Astrocyte (in vitro differentiated cells and primary cell): ENCODE data around the gene AGBL4. TPM values are rescaled to one million over a fixed set of nuclear protein-coding genes. Genes with fewer than 3 reads are reported as not detected.

Experiments used
- DNase-seq: peaks from one replicate; pipeline ENCODE4 v3.0.0-alpha.2; 2010; ENCODE audit warnings: low read depth
- FAIRE-seq: peaks from 2 replicates; lab custom pipeline; 2011; peaks lifted over from hg19 to GRCh38; lab: Jason Lieb, UNC
- H2AFZ ChIP-seq: 2 replicates; pipeline ENCODE4 v1.6.0; 2012; ENCODE audit warnings: low read depth, low read length, inconsistent platforms
- H3K27ac ChIP-seq: 2 replicates; pipeline ENCODE4 v1.5.1; 2011; ENCODE audit warnings: low read depth, low read length, inconsistent platforms
- H3K27me3 ChIP-seq: 2 replicates; pipeline ENCODE4 v1.6.0; 2011; ENCODE audit warnings: low read length, inconsistent platforms; ENCODE audit not compliant: insufficient read depth
- H3K36me3 ChIP-seq: 2 replicates; pipeline ENCODE4 v1.5.1; 2011; ENCODE audit warnings: low read length, inconsistent platforms; ENCODE audit not compliant: insufficient read depth
- H3K4me1 ChIP-seq: 2 replicates; pipeline ENCODE4 v1.5.1; 2011; ENCODE audit warnings: low read length, inconsistent platforms; ENCODE audit not compliant: insufficient read depth
- H3K4me2 ChIP-seq: 2 replicates; pipeline ENCODE4 v1.6.0; 2012; ENCODE audit warnings: low read length, inconsistent platforms
- H3K4me3 ChIP-seq: 2 replicates; pipeline ENCODE4 v1.5.1; 2011; ENCODE audit warnings: low read depth, mild to moderate bottlenecking, low read length, inconsistent platforms; ENCODE audit not compliant: insufficient read depth
- H3K79me2 ChIP-seq: 2 replicates; pipeline ENCODE4 v1.6.0; 2012; ENCODE audit warnings: mild to moderate bottlenecking, low read length, inconsistent platforms; ENCODE audit not compliant: insufficient read depth
- H3K9ac ChIP-seq: 2 replicates; pipeline ENCODE4 v1.6.0; 2012; ENCODE audit warnings: mild to moderate bottlenecking, low read length, inconsistent platforms
- H3K9me3 ChIP-seq: 2 replicates; pipeline ENCODE4 v1.5.1; 2012; ENCODE audit warnings: low read depth, mild to moderate bottlenecking, low read length, inconsistent platforms; ENCODE audit not compliant: insufficient read depth
- H4K20me1 ChIP-seq: 2 replicates; pipeline ENCODE4 v1.6.0; 2012; ENCODE audit warnings: low read length, inconsistent platforms; ENCODE audit not compliant: insufficient read depth
- H3K27ac Mint-ChIP-seq: one replicate; pipeline ENCODE4 v1.8.0; 2021; ENCODE audit warnings: mild to moderate bottlenecking, mixed read lengths; ENCODE audit not compliant: unreplicated experiment
- H3K27me3 Mint-ChIP-seq: one replicate; pipeline ENCODE4 v1.8.0; 2021; ENCODE audit warnings: low read depth, mixed read lengths; ENCODE audit not compliant: unreplicated experiment
- H3K36me3 Mint-ChIP-seq: one replicate; pipeline ENCODE4 v1.8.0; 2021; ENCODE audit warnings: low read depth, mixed read lengths; ENCODE audit not compliant: unreplicated experiment
- H3K4me1 Mint-ChIP-seq: one replicate; pipeline ENCODE4 v1.8.0; 2021; ENCODE audit warnings: low read depth, mixed read lengths; ENCODE audit not compliant: unreplicated experiment
- H3K4me3 Mint-ChIP-seq: one replicate; pipeline ENCODE4 v1.8.0; 2021; ENCODE audit warnings: mild to moderate bottlenecking, moderate library complexity, mixed read lengths; ENCODE audit not compliant: unreplicated experiment
- H3K9me3 Mint-ChIP-seq: one replicate; pipeline ENCODE4 v1.8.0; 2021; ENCODE audit warnings: mild to moderate bottlenecking, mixed read lengths; ENCODE audit not compliant: unreplicated experiment
- CTCF ChIP-seq: IDR thresholded peaks from 2 replicates; pipeline ENCODE4 v1.5.1; 2011; ENCODE audit warnings: low read depth, mild to moderate bottlenecking, inconsistent platforms, low read length, moderate library complexity; ENCODE audit not compliant: insufficient read depth
- EZH2 ChIP-seq: IDR thresholded peaks from 2 replicates; pipeline ENCODE4 v1.6.1; 2012; ENCODE audit warnings: mild to moderate bottlenecking, low read length, inconsistent platforms; ENCODE audit not compliant: insufficient read depth
- total RNA-seq: library from RNA; stranded (reverse); gene quantifications from 2 replicates; pipeline ENCODE4 v1.2.1, GENCODE V29; 2021

AGBL4 gene
- total RNA-seq, 1 donor from 2014 or later = not detected

GRCh38 chr1:49171941-49172593, 851.7 kb downstream of the AGBL4 start:
- no peak for DNase-seq
- Mint-ChIP-seq H3K36me3 (no peaks in the 10 kb centered on the region), H3K27ac (no peak overlapping the region), H3K4me1 (no peaks in the 10 kb centered on the region), H3K9me3 (no peaks in the 10 kb centered on the region), H3K4me3 (no peak overlapping the region), H3K27me3 (no peaks in the 10 kb centered on the region)
- H3K79me2 ChIP-seq = no peaks in the 10 kb centered on the region
- TF ChIP-seq CTCF = no peak
- no peak for TF ChIP-seq EZH2
- H2AFZ ChIP-seq = no peak overlapping the region
- no peak for FAIRE-seq
- H3K4me1 ChIP-seq = no peaks in the 10 kb centered on the region
- H3K27ac ChIP-seq = no peak overlapping the region
- no peaks in the 10 kb centered on the region for H3K9me3 ChIP-seq
- H3K27me3 ChIP-seq = no peaks in the 10 kb centered on the region
- no peak overlapping the region for H3K9ac ChIP-seq
- no peaks in the 10 kb centered on the region for H4K20me1 ChIP-seq
- H3K4me3 ChIP-seq = no peak overlapping the region
- no peaks in the 10 kb centered on the region for H3K36me3 ChIP-seq
- no peak overlapping the region for H3K4me2 ChIP-seq

GRCh38 chr1:49166031-49166430, 857.7 kb downstream of the AGBL4 start:
- H3K9me3 ChIP-seq = no peaks in the 10 kb centered on the region

More at GRCh38 chr1:49166031-49166430, 857.7 kb downstream of the AGBL4 start:
- no peaks in the 10 kb centered on the region for H3K27me3 Mint-ChIP-seq
- TF ChIP-seq EZH2 (no peak), CTCF (no peak)
- Histone ChIP-seq H3K4me1 (no peaks in the 10 kb centered on the region), H3K9ac (no peak overlapping the region), H3K79me2 (no peaks in the 10 kb centered on the region), H3K27ac (no peak overlapping the region), H3K4me3 (no peak overlapping the region), H2AFZ (no peak overlapping the region), H3K36me3 (no peaks in the 10 kb centered on the region), H3K4me2 (no peak overlapping the region), H4K20me1 (no peaks in the 10 kb centered on the region), H3K27me3 (no peaks in the 10 kb centered on the region)
- H3K9me3 Mint-ChIP-seq = peaks cover 1% of the 10 kb centered on the region
- no peaks in the 10 kb centered on the region for H3K4me1 Mint-ChIP-seq
- no peak overlapping the region for H3K4me3 Mint-ChIP-seq
- DNase-seq (no peak), FAIRE-seq (no peak)
- H3K27ac Mint-ChIP-seq = no peak overlapping the region
- no peaks in the 10 kb centered on the region for H3K36me3 Mint-ChIP-seq
